Measurements from ENCODE around the gene ATF1. TPM values are rescaled to one million over a fixed set of nuclear protein-coding genes. Genes with fewer than 3 reads are reported as not detected.

ATF1 gene
- total RNA-seq, 1 experiment from 2014 or later = 87.2 TPM

DNA sequence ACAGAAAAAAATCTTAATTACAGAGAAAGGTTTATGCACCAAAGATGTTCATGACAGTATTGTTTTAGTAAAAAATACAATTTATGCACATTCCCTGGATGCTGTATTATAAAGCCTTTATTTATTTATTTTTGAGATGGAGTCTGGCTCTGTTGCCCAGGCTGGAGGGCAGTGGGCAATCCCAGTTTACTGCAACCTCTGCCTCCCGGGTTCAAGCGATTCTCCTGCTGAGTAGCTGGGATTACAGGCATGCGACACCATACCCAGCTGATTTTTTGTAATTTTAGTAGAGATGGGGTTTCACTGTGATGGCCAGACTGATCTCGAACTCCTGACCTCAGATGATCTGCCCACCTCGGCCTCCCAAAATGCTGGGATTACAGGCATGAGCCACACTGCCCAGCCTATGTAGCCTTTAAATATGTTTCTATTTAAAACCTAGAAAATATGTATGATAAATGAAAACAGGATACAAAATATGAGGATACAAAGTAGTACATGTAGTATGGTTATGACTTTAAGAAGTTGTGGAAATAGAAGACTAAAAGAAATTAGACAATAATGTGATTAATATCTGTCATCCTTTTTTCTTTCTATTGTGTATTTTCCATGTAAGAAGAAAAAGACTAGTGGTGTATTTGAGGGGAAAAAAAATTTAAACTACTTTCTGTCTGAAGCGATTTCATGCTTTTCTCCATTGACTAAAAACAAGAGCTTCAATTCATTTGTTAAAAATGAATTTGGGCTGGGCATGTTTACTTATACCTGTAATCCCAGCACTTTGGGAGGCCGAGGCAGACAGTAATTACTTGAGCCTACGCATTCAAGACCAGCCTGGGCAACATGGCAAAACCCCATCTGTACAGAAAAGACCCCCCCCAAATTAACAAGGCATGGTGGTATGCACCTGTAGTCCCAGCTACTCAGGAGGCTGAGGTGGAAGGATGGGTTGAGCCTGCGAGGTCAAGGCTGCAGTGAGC is 13.1 kb downstream of the ATF1 start:
- no peak overlapping the region for H3K27ac Mint-ChIP-seq (ENCODE audit: low read depth, unreplicated experiment)
- CTCF ChIA-PET = interaction anchor here (0.9 to 1.6 kb wide), 2 partner anchors 10 to 12 kb away, joined by 3 to 5 read pairs; no protein-coding TSS in a partner anchor
- no peak overlapping the region for H3K4me3 Mint-ChIP-seq (ENCODE audit: unreplicated experiment)
- DNase-seq (ENCODE audit: unreplicated experiment) = no peak
- no peaks in the 10 kb centered on the region for H3K27me3 Mint-ChIP-seq (ENCODE audit: insufficient read depth, unreplicated experiment)
- POLR2A ChIA-PET = interaction anchor here (0.8 to 7.3 kb wide), 5 partner anchors 9 to 305 kb away, joined by 3 to 169 read pairs (median 4); partner anchors contain the start of gene ATF1
- H3K36me3 Mint-ChIP-seq (ENCODE audit: insufficient read depth, unreplicated experiment) = peaks cover 41% of the 10 kb centered on the region
- BruUV-seq (replicated peaks) = no TSS peak
- peaks cover 25% of the 10 kb centered on the region for H3K4me1 Mint-ChIP-seq (ENCODE audit: insufficient read depth, unreplicated experiment)
- H3K9me3 Mint-ChIP-seq (ENCODE audit: unreplicated experiment) = no peaks in the 10 kb centered on the region
- TF ChIP-seq, protein P1, sequence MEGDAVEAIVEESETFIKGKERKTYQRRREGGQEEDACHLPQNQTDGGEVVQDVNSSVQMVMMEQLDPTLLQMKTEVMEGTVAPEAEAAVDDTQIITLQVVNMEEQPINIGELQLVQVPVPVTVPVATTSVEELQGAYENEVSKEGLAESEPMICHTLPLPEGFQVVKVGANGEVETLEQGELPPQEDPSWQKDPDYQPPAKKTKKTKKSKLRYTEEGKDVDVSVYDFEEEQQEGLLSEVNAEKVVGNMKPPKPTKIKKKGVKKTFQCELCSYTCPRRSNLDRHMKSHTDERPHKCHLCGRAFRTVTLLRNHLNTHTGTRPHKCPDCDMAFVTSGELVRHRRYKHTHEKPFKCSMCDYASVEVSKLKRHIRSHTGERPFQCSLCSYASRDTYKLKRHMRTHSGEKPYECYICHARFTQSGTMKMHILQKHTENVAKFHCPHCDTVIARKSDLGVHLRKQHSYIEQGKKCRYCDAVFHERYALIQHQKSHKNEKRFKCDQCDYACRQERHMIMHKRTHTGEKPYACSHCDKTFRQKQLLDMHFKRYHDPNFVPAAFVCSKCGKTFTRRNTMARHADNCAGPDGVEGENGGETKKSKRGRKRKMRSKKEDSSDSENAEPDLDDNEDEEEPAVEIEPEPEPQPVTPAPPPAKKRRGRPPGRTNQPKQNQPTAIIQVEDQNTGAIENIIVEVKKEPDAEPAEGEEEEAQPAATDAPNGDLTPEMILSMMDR (IDR thresholded peaks at IDR 0.05; ENCODE audit: unreplicated experiment) = no peak
- intact Hi-C loops (cut with micrococcal nuclease) = no loop called here

- Mint-ChIP-seq H3K36me3 (ENCODE audit: insufficient read depth, unreplicated experiment) (peaks cover 39% of the 10 kb centered on the region), H3K27me3 (ENCODE audit: insufficient read depth, unreplicated experiment) (no peaks in the 10 kb centered on the region), H3K27ac (ENCODE audit: low read depth, unreplicated experiment) (peak overlapping the region; percentile 54), H3K9me3 (ENCODE audit: unreplicated experiment) (no peaks in the 10 kb centered on the region), H3K4me1 (ENCODE audit: insufficient read depth, unreplicated experiment) (peaks cover 10% of the 10 kb centered on the region), H3K4me3 (ENCODE audit: unreplicated experiment) (no peak overlapping the region)
- ChIA-PET CTCF (interaction anchor here (0.8 to 1.6 kb wide), 5 partner anchors 9 to 249 kb away, joined by 3 to 5 read pairs (median 4); partner anchors contain the start of gene ATF1), POLR2A (interaction anchor here (0.8 to 7.3 kb wide), 5 partner anchors 7 to 24 kb away, joined by 3 to 169 read pairs (median 4); partner anchors contain the start of gene ATF1)
- TF ChIP-seq, protein P1 (IDR thresholded peaks at IDR 0.05; ENCODE audit: unreplicated experiment) = no peak
- intact Hi-C loops (cut with micrococcal nuclease) = no loop called here
- BruUV-seq (replicated peaks) = no TSS peak
- no peak for DNase-seq (ENCODE audit: unreplicated experiment)
Observed at GRCh38 chr12:50778663-50779590, 15.0 kb downstream of the ATF1 start.

DNA sequence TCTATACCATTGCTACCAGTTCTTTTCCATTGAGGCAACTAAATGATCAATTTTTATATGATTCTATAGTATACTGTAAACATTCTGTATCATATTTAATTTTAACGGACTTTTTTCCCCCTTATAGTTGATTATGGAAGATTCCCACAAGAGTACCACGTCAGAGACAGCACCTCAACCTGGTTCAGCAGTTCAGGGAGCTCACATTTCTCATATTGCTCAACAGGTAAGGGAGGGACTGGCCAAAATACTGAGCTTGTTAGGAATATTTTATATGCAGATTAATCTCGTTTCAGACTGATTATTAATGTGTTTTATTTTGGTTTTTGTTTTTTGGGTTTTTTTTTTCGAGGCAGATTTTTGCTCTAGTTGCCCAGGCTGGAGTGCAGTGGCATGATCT is 16.1 kb downstream of the ATF1 start:
- intact Hi-C loops (cut with micrococcal nuclease) = no loop called here
- no TSS peak for BruUV-seq (replicated peaks)
- no peaks in the 10 kb centered on the region for H3K27me3 Mint-ChIP-seq (ENCODE audit: insufficient read depth, unreplicated experiment)
- H3K9me3 Mint-ChIP-seq (ENCODE audit: unreplicated experiment) = no peaks in the 10 kb centered on the region
- DNase-seq (ENCODE audit: unreplicated experiment) = peak; percentile 56
- H3K27ac Mint-ChIP-seq (ENCODE audit: low read depth, unreplicated experiment) = peak overlapping the region; percentile 54
- TF ChIP-seq, protein P1 (IDR thresholded peaks at IDR 0.05; ENCODE audit: unreplicated experiment) = no peak
- ChIA-PET CTCF (interaction anchor here (0.6 to 1.1 kb wide), 4 partner anchors 12 to 1163 kb away, joined by 3 to 4 read pairs (median 4); no protein-coding TSS in a partner anchor), POLR2A (interaction anchor here (0.6 to 1.3 kb wide), 5 partner anchors 10 to 17 kb away, joined by 3 to 6 read pairs (median 3); partner anchors contain the start of gene ATF1)
- peaks cover 39% of the 10 kb centered on the region for H3K36me3 Mint-ChIP-seq (ENCODE audit: insufficient read depth, unreplicated experiment)
- peaks cover 18% of the 10 kb centered on the region for H3K4me1 Mint-ChIP-seq (ENCODE audit: insufficient read depth, unreplicated experiment)
- H3K4me3 Mint-ChIP-seq (ENCODE audit: unreplicated experiment) = no peak overlapping the region

All from MCF 10A (cell line).